ENCODE data around the gene COMMD9. TPM values are rescaled to one million over a fixed set of nuclear protein-coding genes. Genes with fewer than 3 reads are reported as not detected.
A peak's percentile ranks its signal among the peaks of the same experiment; 100 is the strongest.

The COMMD9 gene
- total and polyA plus RNA-seq, 2 donors (not counting 1 experiment from before 2014, with no cell fraction given): 15.4 to 56.1 TPM

DNA sequence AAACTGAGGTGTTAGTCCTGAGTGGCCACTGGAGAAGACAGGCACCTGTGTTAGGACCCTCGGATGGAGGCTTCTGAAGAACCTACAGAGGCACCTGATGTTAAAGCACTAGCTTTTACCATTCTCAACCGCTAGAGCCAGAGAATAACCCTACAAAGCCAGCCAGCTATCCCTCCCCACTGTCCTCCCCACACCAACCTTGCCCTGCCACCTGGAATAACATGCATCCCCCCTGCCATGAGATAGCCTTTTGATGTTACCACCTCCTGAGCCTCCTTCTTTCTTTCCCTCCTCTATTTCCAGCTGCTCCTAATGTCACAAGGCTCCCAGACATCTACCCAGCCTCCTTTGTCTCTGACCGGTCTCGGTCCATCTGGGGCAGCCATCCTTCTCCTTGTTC lies 28.1 kb downstream of the COMMD9 start:
- Histone ChIP-seq H4K20me1 (ENCODE audit: control insufficient read depth, extremely low read depth, insufficient read depth, low read length) (no peaks in the 10 kb centered on the region), H3K4me1 (ENCODE audit: control insufficient read depth, extremely low read depth, insufficient read depth, low read length) (no peaks in the 10 kb centered on the region), H3K9me3 (ENCODE audit: control insufficient read depth, insufficient read depth, low read depth, low read length) (no peaks in the 10 kb centered on the region), H3K36me3 (ENCODE audit: control insufficient read depth, insufficient read depth, low read length) (no peaks in the 10 kb centered on the region), H2AFZ (ENCODE audit: low read length) (no peak overlapping the region), H3K4me3 (replicated peaks in 1 of 4; ENCODE audit: control extremely low read depth in 1 of 4, insufficient read depth in 1 of 4, low read depth in 3 of 4, low read length in 4 of 4) (no peak overlapping the region), H3K79me2 (ENCODE audit: control insufficient read depth, insufficient read depth, low read length) (no peaks in the 10 kb centered on the region), H3K4me2 (ENCODE audit: extremely low read depth, insufficient read depth, low read length) (no peak overlapping the region), H3K27me3 (ENCODE audit: control insufficient read depth, insufficient read depth, low read length) (no peaks in the 10 kb centered on the region), H3K9ac (ENCODE audit: insufficient read depth, low read length) (no peak overlapping the region), H3K27ac (ENCODE audit: insufficient read depth, low read length) (no peak overlapping the region)
- no peak for DNase-seq (ENCODE audit: low read depth in 2 of 2)
- TF ChIP-seq, protein P1, sequence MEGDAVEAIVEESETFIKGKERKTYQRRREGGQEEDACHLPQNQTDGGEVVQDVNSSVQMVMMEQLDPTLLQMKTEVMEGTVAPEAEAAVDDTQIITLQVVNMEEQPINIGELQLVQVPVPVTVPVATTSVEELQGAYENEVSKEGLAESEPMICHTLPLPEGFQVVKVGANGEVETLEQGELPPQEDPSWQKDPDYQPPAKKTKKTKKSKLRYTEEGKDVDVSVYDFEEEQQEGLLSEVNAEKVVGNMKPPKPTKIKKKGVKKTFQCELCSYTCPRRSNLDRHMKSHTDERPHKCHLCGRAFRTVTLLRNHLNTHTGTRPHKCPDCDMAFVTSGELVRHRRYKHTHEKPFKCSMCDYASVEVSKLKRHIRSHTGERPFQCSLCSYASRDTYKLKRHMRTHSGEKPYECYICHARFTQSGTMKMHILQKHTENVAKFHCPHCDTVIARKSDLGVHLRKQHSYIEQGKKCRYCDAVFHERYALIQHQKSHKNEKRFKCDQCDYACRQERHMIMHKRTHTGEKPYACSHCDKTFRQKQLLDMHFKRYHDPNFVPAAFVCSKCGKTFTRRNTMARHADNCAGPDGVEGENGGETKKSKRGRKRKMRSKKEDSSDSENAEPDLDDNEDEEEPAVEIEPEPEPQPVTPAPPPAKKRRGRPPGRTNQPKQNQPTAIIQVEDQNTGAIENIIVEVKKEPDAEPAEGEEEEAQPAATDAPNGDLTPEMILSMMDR (conservative IDR thresholded peaks at IDR 0.05 in 1 of 2, IDR thresholded peaks at IDR 0.05 in 1 of 2; ENCODE audit: low read depth in 1 of 2, low read length in 2 of 2): no peak
- no peak for TF ChIP-seq EZH2 (IDR thresholded peaks at IDR 0.05; ENCODE audit: low read length, missing control alignments)

DNA sequence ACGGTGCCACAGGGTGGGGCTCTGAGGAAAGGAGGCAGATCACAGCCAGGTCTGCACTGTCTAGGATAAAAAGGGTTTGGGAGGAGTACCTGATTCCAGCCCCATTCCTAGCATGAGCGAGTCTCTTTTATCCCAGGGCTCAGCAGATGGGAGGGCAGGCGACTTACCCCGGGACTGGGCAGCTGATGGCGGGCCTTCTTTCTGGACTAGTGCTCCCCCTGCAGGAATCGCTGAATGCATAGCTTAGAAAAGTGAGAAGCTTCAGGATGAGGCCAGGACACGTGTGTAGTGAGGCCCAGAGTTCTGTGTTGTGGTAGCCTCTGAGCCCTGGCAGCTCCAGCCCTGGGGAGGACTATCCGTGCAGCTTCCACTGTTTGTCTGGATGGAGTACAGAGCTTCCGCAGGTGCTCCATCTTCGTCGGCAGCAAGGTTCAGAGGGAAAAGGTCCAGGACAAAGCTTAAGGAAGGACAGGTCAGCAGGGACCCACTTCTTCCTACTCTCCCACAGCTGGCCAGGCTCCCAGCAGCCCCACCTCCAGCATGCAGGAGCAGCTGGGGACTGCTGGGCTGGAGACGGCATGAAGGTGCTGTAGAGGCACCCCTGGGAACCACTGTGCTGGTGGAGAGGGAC lies 30.4 kb downstream of the COMMD9 start:
- DNase-seq (ENCODE audit: low read depth in 2 of 2): peak; percentile 67 to 83
- H4K20me1 ChIP-seq (ENCODE audit: control insufficient read depth, extremely low read depth, insufficient read depth, low read length): no peaks in the 10 kb centered on the region
- H3K27me3 ChIP-seq (ENCODE audit: control insufficient read depth, insufficient read depth, low read length): no peaks in the 10 kb centered on the region
- no peaks in the 10 kb centered on the region for H3K36me3 ChIP-seq (ENCODE audit: control insufficient read depth, insufficient read depth, low read length)
- no peaks in the 10 kb centered on the region for H3K4me1 ChIP-seq (ENCODE audit: control insufficient read depth, extremely low read depth, insufficient read depth, low read length)
- no peak overlapping the region for H3K27ac ChIP-seq (ENCODE audit: insufficient read depth, low read length)
- no peak overlapping the region for H3K4me2 ChIP-seq (ENCODE audit: extremely low read depth, insufficient read depth, low read length)
- no peak overlapping the region for H2AFZ ChIP-seq (ENCODE audit: low read length)
- no peak for TF ChIP-seq EZH2 (IDR thresholded peaks at IDR 0.05; ENCODE audit: low read length, missing control alignments)
- TF ChIP-seq, protein P1 (conservative IDR thresholded peaks at IDR 0.05 in 1 of 2, IDR thresholded peaks at IDR 0.05 in 1 of 2; ENCODE audit: low read depth in 1 of 2, low read length in 2 of 2): peak; percentile 76 to 80
- no peak overlapping the region for H3K9ac ChIP-seq (ENCODE audit: insufficient read depth, low read length)
- no peak overlapping the region for H3K4me3 ChIP-seq (replicated peaks in 1 of 4; ENCODE audit: control extremely low read depth in 1 of 4, insufficient read depth in 1 of 4, low read depth in 3 of 4, low read length in 4 of 4)
- H3K9me3 ChIP-seq (ENCODE audit: control insufficient read depth, insufficient read depth, low read depth, low read length): no peaks in the 10 kb centered on the region
- H3K79me2 ChIP-seq (ENCODE audit: control insufficient read depth, insufficient read depth, low read length): no peaks in the 10 kb centered on the region

DNA sequence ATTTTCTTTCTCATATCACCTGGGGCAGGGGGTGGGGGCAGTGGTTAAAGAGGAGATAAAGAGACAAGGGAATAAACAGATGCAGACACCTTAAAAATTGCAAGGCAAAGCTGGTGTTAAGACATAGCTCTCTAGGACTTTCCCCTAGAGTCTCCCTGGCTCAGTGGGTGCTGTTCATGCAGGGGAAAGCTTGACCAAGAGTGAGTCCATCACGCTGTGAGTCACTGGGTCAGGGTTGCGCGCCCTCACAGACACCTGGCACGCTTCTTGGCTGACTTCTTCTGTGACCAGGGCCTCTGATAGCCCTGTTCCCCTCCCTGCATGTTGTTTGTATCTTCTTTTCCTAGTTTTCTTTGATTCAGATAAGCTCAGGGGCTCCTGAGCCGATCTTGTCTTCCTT lies 31.9 kb downstream of the COMMD9 start:
- Histone ChIP-seq H3K27me3 (ENCODE audit: control insufficient read depth, insufficient read depth, low read length) (no peaks in the 10 kb centered on the region), H3K27ac (ENCODE audit: insufficient read depth, low read length) (no peak overlapping the region), H3K79me2 (ENCODE audit: control insufficient read depth, insufficient read depth, low read length) (no peaks in the 10 kb centered on the region), H3K4me3 (replicated peaks in 1 of 4; ENCODE audit: control extremely low read depth in 1 of 4, insufficient read depth in 1 of 4, low read depth in 3 of 4, low read length in 4 of 4) (no peak overlapping the region), H4K20me1 (ENCODE audit: control insufficient read depth, extremely low read depth, insufficient read depth, low read length) (no peaks in the 10 kb centered on the region), H3K36me3 (ENCODE audit: control insufficient read depth, insufficient read depth, low read length) (no peaks in the 10 kb centered on the region), H3K4me1 (ENCODE audit: control insufficient read depth, extremely low read depth, insufficient read depth, low read length) (no peaks in the 10 kb centered on the region), H2AFZ (ENCODE audit: low read length) (no peak overlapping the region), H3K9ac (ENCODE audit: insufficient read depth, low read length) (no peak overlapping the region), H3K9me3 (ENCODE audit: control insufficient read depth, insufficient read depth, low read depth, low read length) (no peaks in the 10 kb centered on the region), H3K4me2 (ENCODE audit: extremely low read depth, insufficient read depth, low read length) (no peak overlapping the region)
- TF ChIP-seq, protein P1 (conservative IDR thresholded peaks at IDR 0.05 in 1 of 2, IDR thresholded peaks at IDR 0.05 in 1 of 2; ENCODE audit: low read depth in 1 of 2, low read length in 2 of 2): no peak
- no peak for TF ChIP-seq EZH2 (IDR thresholded peaks at IDR 0.05; ENCODE audit: low read length, missing control alignments)
- DNase-seq (ENCODE audit: low read depth in 2 of 2): peak in 1 of 2 donors; percentile 26
